ENCODE data around the gene INPP5A.

DNA sequence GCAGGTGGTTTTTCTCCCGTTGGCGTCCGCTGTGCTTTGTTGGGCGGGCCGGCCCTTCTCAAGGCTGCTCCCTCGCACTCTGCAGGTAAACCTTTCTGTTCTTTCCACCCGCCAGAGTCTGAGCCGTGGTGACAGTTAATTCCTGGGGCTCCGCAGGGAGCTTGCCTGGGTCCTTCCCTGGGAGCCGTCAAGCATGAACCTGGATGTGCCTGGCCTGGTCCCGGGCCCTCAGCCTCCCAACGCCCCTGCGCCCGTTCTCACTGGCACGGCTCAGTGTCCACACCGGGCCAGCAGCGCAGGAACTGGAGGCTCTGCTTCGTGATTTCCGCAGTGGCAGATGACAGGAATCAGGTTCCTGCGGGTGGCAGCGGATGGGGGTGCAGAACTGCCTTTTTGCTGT lies 259.3 kb downstream of the INPP5A start:
- TF ChIP-seq CTCF (IDR thresholded peaks at IDR 0.05) (no peak), POLR2A (IDR thresholded peaks at IDR 0.05) (no peak)
